ENCODE measurements around the gene RBPJL. TPM values are rescaled to one million over a fixed set of nuclear protein-coding genes. Genes with fewer than 3 reads are reported as not detected.

RBPJL gene
- total RNA-seq, 2 donors from 2014 or later: not detected

GRCh38 chr20:45312241-45312640 is 5.6 kb downstream of the RBPJL start:
- DNase-seq (ENCODE audit: low spot score): no peak
- intact Hi-C loops (cut with DNase I): loop anchor here in 1 of 2 donors (1.0 to 10.0 kb wide), 3 partner anchors 33 to 460 kb away; no protein-coding TSS in a partner anchor

- intact Hi-C loops (cut with DNase I): loop anchor here in 1 of 2 donors (5.0 to 10.0 kb wide), 2 partner anchors 142 to 459 kb away; no protein-coding TSS in a partner anchor
- DNase-seq (ENCODE audit: low spot score): no peak
Observed at GRCh38 chr20:45313065-45313695, 6.5 kb downstream of the RBPJL start.

- intact Hi-C loops (cut with DNase I): loop anchor here in 1 of 2 donors (5.0 to 10.0 kb wide), 2 partner anchors 141 to 458 kb away; no protein-coding TSS in a partner anchor
Observed at GRCh38 chr20:45313943-45314342, 7.3 kb downstream of the RBPJL start.

GRCh38 chr20:45315672-45316071 is 9.0 kb downstream of the RBPJL start:
- intact Hi-C loops (cut with DNase I): loop anchor here (5.0 to 10.0 kb wide), 4 partner anchors 57 to 547 kb away; no protein-coding TSS in a partner anchor
- no peak for DNase-seq (ENCODE audit: low spot score)

More at GRCh38 chr20:45313943-45314342, 7.3 kb downstream of the RBPJL start:
- no peak for DNase-seq (ENCODE audit: low spot score)

GRCh38 chr20:45316150-45317080 is 9.8 kb downstream of the RBPJL start:
- intact Hi-C loops (cut with DNase I): loop anchor here (5.0 to 10.0 kb wide), 4 partner anchors 56 to 546 kb away; no protein-coding TSS in a partner anchor
- DNase-seq (ENCODE audit: low spot score): no peak

GRCh38 chr20:45317826-45318225 is 11.2 kb downstream of the RBPJL start:
- intact Hi-C loops (cut with DNase I): loop anchor here (5.0 to 10.0 kb wide), 4 partner anchors 54 to 544 kb away; no protein-coding TSS in a partner anchor

GRCh38 chr20:45318386-45318939 is 11.8 kb downstream of the RBPJL start:
- intact Hi-C loops (cut with DNase I): loop anchor here (5.0 to 10.0 kb wide), 4 partner anchors 54 to 544 kb away; no protein-coding TSS in a partner anchor
- DNase-seq (ENCODE audit: low spot score): no peak

More at GRCh38 chr20:45317826-45318225, 11.2 kb downstream of the RBPJL start:
- DNase-seq (ENCODE audit: low spot score): no peak

- intact Hi-C loops (cut with DNase I): loop anchor here (5.0 to 10.0 kb wide), 4 partner anchors 53 to 543 kb away; no protein-coding TSS in a partner anchor
- no peak for DNase-seq (ENCODE audit: low spot score)
Observed at GRCh38 chr20:45318948-45319347, 12.3 kb downstream of the RBPJL start.

GRCh38 chr20:45320948-45321595 is 14.4 kb downstream of the RBPJL start:
- intact Hi-C loops (cut with DNase I): loop anchor here in 1 of 2 donors (5.0 kb wide), 1 partner anchor 116 kb away; no protein-coding TSS in a partner anchor
- no peak for DNase-seq (ENCODE audit: low spot score)

GRCh38 chr20:45322952-45323383 is 16.3 kb downstream of the RBPJL start:
- DNase-seq (ENCODE audit: low spot score): no peak
- intact Hi-C loops (cut with DNase I): loop anchor here in 1 of 2 donors (5.0 kb wide), 1 partner anchor 114 kb away; no protein-coding TSS in a partner anchor

GRCh38 chr20:45323731-45324130 is 17.1 kb downstream of the RBPJL start:
- no peak for DNase-seq (ENCODE audit: low spot score)
- intact Hi-C loops (cut with DNase I): loop anchor here in 1 of 2 donors (5.0 kb wide), 1 partner anchor 114 kb away; no protein-coding TSS in a partner anchor

- DNase-seq (ENCODE audit: low spot score): no peak
- intact Hi-C loops (cut with DNase I): no loop called here
Observed at GRCh38 chr20:45325371-45325770, 18.7 kb downstream of the RBPJL start.

- no peak for DNase-seq (ENCODE audit: low spot score)
- intact Hi-C loops (cut with DNase I): loop anchor here in 1 of 2 donors (1.0 kb wide), 1 partner anchor 9 kb away; no protein-coding TSS in a partner anchor
Observed at GRCh38 chr20:45328451-45328850, 21.8 kb downstream of the RBPJL start.

- DNase-seq (ENCODE audit: low spot score): no peak
Observed at GRCh38 chr20:45329497-45330319, 23.1 kb downstream of the RBPJL start.

GRCh38 chr20:45330476-45330875 is 23.8 kb downstream of the RBPJL start:
- intact Hi-C loops (cut with DNase I): no loop called here
- DNase-seq (ENCODE audit: low spot score): no peak

More at GRCh38 chr20:45329497-45330319, 23.1 kb downstream of the RBPJL start:
- intact Hi-C loops (cut with DNase I): no loop called here

- intact Hi-C loops (cut with DNase I): loop anchor here in 1 of 2 donors (1.0 kb wide), 1 partner anchor 8 kb away; no protein-coding TSS in a partner anchor
- DNase-seq (ENCODE audit: low spot score): peak; percentile 85
Observed at GRCh38 chr20:45336530-45337366, 30.1 kb downstream of the RBPJL start.

All from posterior vena cava (tissue), 2 donors.